ENCODE data around the gene CSDE1. TPM values are rescaled to one million over a fixed set of nuclear protein-coding genes. Genes with fewer than 3 reads are reported as not detected.

The CSDE1 gene
- total RNA-seq, 4 donors from 2014 or later: 342 to 1,039 (median 551) TPM

- intact Hi-C loops (cut with DNase I; ENCODE audit: low total_unique reads): no loop called here
- H3K4me3 ChIP-seq (ENCODE audit: low read depth, poor library complexity, severe bottlenecking): no peak overlapping the region
- no peak for TF ChIP-seq POLR2A (IDR thresholded peaks at IDR 0.05)
- no peak for TF ChIP-seq CTCF (IDR thresholded peaks at IDR 0.05)
- WGBS, 2 donors: 83 to 85% methylated on average over 11 of the region's 11 CpGs
- no peak for DNase-seq (ENCODE audit: low spot score in 2 of 2)
These were observed 38.9 kb downstream of the CSDE1 start for GRCh38 chr1:114718661-114719423.

DNA sequence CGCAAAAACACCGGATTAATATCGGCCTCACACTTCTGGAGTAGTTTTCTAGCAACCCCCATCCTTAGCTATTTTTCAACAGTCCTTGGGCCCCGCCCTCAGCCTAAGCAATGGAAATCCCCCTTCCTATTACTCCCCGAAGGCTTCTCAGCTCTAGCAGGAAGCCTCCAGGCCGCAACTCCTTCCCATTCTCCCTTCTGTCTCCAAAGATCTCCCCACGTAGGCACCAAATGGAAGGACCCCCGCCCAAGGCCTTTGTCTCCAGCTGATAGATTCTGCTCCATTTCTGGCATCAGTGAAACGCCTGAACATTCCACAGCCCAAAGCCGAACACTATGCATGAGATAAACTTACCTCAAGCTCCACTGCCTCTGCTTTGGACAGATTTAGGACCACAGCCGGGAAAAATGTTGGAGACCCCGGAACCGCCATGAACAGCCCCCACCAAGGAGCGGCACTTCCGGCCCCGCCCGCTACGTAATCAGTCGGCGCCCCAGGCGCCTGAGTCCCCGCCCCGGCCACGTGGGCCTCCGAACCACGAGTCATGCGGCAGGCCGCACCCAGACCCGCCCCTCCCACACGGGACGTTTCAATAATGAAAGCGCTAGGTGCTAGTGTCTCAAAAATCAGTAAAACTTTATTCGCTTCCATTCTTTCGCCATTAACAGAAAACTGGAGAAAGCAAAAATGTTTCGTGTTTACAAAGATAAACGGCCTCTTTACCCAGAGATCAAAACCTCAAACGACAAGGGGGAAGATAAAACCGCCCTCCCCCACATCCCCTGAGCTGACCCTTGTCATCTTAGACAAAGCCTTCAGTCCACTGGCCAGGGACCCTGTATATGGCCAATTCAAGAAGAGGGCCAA, 41.2 kb downstream of the CSDE1 start, which contains the start of gene NRAS:
TSS of gene NRAS (minus strand) at position 468 of the 867 bp plus-strand sequence. CDS start 611 bp downstream, outside the sequence.
- intact Hi-C loops (cut with DNase I; ENCODE audit: low total_unique reads): no loop called here
- WGBS, 2 donors: 0 to 1% methylated on average over 38 of the region's 38 CpGs
- peak within 1 kb of the TSS; percentile 95 for H3K4me3 ChIP-seq (ENCODE audit: low read depth, poor library complexity, severe bottlenecking)
- TF ChIP-seq CTCF (IDR thresholded peaks at IDR 0.05) (no peak), POLR2A (IDR thresholded peaks at IDR 0.05) (no peak)
- DNase-seq (ENCODE audit: low spot score in 2 of 2): peak; percentile 92 to 99

GRCh38 chr1:114715952-114716303, 41.9 kb downstream of the CSDE1 start:
- no peak for DNase-seq (ENCODE audit: low spot score in 2 of 2)
- no peak for TF ChIP-seq CTCF (IDR thresholded peaks at IDR 0.05)
- TF ChIP-seq POLR2A (IDR thresholded peaks at IDR 0.05): no peak
- H3K4me3 ChIP-seq (ENCODE audit: low read depth, poor library complexity, severe bottlenecking): peak overlapping the region; percentile 95
- intact Hi-C loops (cut with DNase I; ENCODE audit: low total_unique reads): no loop called here
- WGBS, 2 donors: 27 to 30% methylated on average over 4 of the region's 4 CpGs

- TF ChIP-seq POLR2A (IDR thresholded peaks at IDR 0.05) (no peak), CTCF (IDR thresholded peaks at IDR 0.05) (no peak)
- DNase-seq (ENCODE audit: low spot score in 2 of 2): no peak
- intact Hi-C loops (cut with DNase I; ENCODE audit: low total_unique reads): no loop called here
- WGBS, 2 donors: 82 to 85% methylated on average over 4 of the region's 4 CpGs
- H3K4me3 ChIP-seq (ENCODE audit: low read depth, poor library complexity, severe bottlenecking): no peak overlapping the region
These were observed 44.8 kb downstream of the CSDE1 start for GRCh38 chr1:114712977-114713376.

DNA sequence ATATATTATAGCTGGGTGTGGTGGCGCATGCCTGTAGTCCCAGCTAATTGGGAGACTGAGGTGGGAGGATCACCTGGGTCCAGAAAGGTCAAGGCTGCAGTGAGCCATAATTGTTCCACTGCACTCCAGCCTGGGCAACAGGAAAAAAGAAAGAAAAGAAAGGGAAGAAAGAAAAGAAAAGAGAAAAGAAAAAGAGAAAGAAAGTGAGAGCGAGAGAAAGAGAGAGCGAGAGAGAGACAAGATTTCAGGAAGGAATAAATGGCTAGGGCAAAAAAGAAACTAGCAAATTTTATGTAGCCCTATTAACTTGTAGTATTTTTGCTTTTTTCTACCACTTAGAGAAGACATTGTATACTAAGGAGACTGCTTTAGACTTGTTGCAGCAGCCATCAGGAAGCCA, 47.4 kb downstream of the CSDE1 start:
- 93 to 95% methylated on average over 3 of the region's 3 CpGs for WGBS, 2 donors
- DNase-seq (ENCODE audit: low spot score in 2 of 2): no peak
- no peak for TF ChIP-seq CTCF (IDR thresholded peaks at IDR 0.05)
- no peak for TF ChIP-seq POLR2A (IDR thresholded peaks at IDR 0.05)
- intact Hi-C loops (cut with DNase I; ENCODE audit: low total_unique reads): no loop called here
- no peak overlapping the region for H3K4me3 ChIP-seq (ENCODE audit: low read depth, poor library complexity, severe bottlenecking)

Measured in lower leg skin (tissue), 4 donors.